GM19193 (cell line): Measurements from ENCODE around the gene PFKFB2.

Experiments used
- POLR2A ChIP-seq: IDR thresholded peaks from 4 replicates; pipeline ENCODE4 v1.6.1; 2011; ENCODE audit not compliant: insufficient read depth, insufficient read length; ENCODE audit errors: extremely low read depth

Gene PFKFB2

DNA sequence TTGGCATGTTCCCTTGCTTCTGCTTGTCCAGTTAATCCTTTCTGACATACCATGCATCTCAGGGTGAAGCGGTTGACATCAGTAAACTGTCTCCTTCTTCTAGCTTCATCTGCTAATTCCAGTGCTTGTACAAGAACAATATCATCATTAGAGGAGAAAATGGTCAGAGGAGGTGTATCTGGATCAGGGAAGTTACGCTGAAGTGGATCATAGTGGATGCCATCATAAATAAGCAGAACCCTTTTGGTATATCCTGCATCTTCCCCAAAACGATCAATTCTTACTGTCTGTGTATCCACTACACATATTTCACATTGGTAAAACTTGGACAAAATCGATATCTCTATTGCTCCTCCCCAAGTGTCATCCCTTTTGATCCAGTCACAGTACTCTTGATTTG is 4.0 kb upstream of the PFKFB2 start:
- TF ChIP-seq POLR2A, result no peak

DNA sequence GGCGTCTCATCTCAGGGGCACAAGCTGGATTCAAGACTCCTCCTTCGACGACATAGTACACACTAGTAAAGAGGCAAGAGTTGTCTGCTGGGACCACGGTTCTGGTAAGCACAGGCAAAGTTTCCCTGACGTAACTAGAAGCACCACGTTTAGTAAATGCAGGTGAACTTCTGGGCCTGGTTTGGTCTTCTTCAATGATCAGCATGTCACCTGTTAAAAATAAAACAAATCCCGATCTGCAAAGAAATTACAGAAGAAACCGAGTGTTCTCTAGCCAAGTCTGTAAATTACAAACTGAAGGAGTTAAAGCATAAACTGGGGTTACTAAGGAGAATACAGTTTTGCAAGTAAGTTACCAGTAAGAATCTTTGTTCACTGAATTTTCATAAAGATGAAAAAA is 3.6 kb upstream of the PFKFB2 start:
- TF ChIP-seq POLR2A, result no peak

DNA sequence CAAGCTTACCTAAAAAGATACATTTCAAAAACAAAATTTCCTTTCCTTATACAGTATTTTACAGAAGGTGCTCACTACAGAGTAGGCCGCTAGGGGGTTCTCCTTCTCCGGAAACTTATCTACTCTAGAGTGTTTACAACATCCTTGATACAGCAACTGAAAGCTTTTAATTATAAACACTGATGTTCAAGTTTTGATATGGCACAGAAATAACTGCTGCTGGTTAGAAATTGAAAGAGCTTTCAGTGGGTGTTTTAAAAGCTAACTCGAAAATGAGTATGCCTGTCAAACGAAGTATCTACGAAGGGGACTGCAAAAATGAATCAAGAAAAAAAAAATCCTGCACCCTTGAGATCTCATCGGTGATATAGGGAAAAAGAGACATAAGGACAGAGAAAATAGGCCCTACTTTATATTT is 3.1 kb upstream of the PFKFB2 start:
- TF ChIP-seq POLR2A, result no peak

DNA sequence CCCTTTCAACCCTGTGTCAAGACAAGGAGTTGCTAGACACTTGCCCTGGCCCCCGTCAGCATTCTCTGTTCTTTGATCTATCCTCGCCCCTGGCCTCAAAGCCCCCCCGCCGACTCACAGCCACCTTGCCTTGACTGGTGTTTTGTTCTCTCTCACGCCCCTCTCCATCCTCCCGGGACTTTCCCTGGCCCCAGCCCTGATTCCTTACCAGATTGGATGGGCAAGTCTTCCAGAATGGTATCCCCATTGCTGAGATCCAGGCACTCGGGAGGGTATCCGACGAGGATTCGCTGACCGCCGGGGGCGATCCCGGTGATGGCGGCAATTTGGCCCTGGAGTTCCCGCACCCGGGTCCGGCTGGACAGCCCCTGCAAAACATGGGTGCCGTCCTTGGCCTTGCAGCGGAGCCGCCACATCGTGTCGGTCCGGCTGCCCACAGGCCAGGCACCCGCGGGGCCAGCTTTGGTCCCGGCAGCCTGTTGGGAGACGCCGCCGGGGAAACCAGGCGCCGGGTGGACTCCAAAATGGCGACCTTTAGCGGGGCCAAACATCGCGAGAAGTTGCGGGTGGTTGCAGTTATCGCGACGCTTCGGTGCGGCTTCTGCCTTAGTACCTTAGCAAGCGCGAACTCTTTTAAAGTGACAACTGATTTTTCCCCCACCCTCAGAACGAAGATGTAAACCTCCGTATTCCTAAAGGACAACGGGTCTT is 2.4 kb upstream of the PFKFB2 start:
- peak; percentile 75 for TF ChIP-seq POLR2A

DNA sequence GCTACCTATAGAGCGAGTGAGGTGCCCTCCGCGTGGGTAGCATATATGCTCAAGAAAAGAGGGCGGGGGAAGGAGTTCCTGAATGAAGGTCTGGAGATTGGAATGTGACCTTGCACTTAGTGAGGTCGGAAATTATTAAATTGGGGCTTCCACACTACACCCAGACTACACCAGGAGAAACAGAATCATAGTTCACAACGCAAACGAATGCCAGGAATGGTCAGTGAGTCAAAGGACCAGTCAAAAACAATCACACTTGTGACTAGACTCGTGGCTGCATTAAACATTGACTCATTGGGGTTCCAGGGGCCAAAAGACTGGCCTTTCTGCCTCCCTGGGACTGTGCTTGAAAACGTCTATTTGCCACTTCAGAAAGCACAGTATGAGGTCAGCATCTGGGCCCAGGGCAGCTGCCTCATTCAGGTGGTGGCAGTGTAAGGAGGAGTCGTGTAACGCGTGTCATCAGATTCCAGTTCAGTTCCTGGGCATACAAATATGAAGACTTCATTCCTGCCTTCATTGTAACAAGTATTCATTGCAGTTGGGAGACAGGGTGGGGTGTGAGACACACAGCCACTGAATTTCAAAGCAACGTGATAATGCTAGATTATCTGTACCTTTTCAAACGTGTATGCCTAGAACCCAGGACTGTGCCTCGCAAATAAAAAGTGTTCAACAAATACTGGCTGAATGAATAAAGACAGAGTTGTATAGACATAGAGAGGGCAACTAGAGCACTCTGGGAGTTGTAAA is 1.7 kb upstream of the PFKFB2 start, which contains the start of gene YOD1:
TSS of gene YOD1 (minus strand) at position 18 of the 753 bp plus-strand sequence. CDS start 178 bp downstream, outside the sequence.
- TF ChIP-seq POLR2A, result no peak

DNA sequence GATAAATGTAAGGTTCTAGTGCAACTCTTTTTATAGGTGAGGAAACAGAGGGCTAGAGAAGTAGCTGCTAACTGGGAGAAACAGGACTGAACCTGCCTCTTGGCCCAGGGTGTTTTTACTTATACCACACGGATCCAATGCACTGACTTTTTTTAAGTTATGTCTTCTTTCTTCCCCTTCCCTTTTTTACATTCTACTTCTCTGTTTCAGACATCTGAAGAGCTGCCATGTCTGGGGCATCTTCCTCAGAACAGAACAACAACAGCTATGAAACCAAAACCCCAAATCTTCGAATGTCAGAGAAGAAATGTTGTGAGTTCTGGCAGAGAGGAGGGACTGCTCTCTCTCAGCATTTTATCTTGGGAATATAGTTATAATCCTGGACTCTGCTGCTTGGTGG is 1.4 kb downstream of the PFKFB2 start:
- no peak for TF ChIP-seq POLR2A

DNA sequence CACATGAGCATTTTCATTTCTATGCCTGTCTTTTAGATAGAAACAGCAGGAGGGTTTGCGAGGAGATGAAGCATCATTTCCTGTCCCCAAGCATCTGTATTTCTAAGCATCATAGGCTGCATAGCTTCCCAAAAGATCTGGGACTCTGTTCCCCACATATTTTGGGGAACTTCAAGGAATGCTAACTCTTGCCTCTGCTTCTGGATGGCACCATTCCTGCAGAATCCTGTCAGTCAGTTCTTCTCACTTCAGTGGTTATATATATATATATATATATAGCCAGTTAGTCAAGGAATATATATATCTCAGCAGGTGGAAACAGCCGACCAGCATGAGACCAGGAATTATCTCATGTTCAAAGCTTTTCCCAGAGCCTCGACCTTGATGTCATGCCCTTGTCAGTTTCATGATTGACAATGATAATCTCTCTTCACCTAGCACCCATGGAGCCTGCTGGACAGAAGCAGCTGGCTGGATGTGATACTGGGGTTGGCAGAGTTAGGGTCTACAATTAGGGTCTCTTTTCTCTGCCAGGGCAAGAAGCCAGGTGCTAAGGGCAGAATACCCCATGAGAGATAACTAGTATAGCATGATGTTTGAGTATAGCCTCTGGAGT is 2.4 kb downstream of the PFKFB2 start:
- TF ChIP-seq POLR2A, result no peak

DNA sequence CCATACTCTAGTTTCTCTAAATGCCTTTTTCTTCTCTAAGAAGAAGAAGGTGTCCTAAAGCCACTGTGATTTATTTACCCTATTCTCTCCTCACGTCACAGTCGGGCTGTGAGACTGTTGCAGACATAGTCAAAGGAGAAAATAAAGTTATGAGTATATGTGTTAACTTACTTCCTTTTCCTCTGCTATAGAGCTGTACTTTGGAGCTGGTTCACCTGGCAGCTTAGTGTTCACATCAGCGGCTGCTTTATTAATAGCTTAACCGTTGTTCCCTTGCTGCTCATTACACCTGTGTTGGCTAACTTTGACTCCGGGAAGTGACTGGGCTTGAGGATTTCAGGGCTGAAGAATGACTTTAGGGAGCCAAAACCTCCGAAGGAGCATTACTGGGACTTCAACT is 3.6 kb downstream of the PFKFB2 start:
- no peak for TF ChIP-seq POLR2A

DNA sequence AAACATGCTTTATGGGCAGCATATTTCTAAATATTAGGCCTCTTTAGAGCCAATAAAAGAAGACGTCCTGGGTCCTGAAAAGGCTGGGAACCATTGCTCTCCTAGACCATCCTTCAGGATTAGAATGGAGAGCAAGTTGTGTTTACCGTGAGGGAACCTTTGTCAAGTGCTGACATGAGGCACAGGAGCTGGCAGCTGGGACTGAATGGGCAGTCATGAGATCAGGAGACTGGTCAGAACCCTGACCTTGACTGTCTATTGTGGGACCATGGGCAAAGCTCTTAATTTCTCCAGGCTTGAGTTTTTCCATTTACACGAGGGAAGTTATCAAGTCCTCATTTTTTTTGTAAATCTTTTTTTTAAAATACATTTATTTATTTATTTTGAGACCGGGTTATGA is 5.2 kb downstream of the PFKFB2 start:
- TF ChIP-seq POLR2A, result no peak

DNA sequence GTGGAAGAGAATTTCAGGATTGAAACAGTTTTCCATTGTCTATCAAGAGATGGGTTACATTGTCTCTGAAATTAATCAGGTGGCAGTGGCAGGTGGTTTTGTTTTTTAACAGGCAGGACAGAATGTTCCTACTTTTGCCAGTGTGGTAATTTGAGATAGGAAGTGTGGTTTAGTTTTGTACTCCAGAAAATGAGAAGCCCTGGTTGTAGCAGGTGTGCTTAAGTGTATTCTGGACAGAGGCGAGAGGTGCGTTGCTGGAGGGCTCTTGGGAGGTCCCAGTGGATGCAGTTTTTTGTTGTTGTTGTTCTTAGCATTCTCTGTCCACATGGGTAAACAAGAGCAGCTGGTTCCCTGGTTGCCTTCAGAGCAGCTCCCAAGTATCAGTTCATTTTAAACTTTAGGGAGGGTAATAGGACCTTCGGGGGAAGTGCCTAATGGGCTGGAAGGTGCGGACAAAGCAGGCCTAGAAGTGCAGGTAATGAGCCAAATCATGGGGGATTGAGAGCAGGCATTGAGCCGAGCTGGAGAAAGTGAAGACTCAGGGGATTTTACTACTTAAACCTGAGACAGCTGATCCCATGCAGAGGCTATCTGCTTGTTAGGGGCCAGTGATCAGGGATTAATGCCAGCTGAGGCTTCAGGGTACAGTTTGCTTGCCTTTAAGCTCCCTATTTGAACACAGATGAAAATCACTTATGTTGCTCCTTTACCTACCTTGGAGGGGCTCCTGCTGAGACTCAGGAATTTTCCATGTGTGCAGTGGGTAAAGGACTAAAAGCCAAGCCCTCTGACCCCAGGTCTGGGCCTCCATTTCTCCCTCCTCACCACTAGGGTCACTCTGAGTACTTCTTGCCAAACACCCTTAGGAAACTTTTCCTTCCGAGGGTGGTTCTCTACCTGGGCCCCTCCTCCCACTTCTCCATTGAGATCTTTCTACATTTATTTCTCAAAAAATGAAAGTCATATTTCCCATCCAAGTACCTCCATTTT is 6.1 kb downstream of the PFKFB2 start:
- no peak for TF ChIP-seq POLR2A

DNA sequence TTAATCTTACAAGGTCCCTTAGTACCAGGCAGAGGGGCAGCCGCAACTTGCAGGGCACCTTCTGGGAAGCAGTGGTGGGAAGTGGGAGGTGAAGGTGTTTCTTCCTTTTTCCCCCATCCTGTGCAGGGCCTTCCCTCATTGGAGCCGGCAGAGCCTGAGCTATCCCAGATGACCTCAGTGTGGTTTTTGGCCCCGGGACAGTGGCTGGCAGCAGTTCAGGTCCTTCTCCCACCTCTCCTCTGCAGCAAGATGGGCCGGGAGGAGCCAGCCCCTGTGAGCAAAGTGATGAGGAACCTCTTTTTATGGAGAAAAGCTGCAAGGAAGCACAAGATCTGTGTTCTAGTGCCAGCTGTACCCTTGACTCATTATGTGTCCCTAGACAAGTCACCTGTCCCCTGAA is 6.8 kb downstream of the PFKFB2 start:
- no peak for TF ChIP-seq POLR2A

DNA sequence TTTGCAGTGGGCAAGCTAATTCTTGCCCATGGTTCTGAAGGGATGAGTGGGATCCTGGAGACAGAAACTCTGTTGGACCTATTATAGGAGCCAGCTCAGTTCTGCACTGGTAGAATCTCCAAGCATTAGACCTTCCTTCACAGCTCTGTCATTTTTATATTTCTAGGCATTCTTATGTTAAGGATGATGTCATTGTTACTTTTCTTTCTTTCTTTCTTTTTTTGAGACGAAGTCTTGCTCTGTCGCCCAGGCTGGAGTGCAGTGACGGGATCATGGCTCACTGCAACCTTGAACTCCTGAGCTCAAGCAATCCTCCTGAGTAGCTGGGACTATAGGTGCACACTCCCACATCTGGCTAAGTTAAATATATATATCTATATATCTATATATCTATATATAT is 7.5 kb downstream of the PFKFB2 start:
- TF ChIP-seq POLR2A, result no peak

DNA sequence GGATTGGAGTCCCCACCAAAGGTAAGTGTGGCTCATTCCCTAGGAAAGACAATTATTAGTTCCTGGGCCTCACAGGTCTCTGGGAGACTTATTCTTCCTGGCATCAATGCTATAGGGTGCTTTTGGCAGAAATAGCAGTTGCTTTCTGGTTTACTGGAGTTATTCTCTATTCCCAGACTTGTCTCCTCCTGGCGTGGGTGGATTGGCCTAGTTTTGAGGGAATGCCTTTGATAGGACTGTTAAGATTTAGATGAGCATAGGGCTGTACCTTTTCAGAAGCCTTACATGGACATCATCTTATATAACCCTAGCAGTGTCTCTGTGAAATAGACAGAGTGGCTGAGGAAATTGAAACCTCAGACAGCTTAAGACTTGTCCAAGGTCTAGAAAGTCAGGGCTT is 9.0 kb downstream of the PFKFB2 start:
- no peak for TF ChIP-seq POLR2A

DNA sequence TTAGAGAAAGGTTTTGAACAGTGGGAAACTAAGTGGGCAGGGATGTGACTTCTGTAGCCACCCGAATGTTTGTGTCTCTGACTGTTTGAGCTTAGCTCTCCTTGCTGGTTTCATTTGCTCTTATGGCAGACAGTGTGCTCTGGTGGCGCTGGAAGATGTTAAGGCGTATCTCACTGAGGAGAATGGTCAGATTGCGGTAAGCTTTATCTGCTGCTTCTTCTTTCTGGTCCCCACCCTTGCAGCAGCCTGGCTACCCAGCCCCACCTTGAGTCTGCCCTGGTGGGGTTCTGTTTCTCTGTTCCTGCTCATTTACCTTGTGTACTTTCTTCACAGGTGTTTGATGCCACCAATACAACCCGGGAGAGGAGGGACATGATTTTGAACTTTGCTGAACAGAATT is 9.9 kb downstream of the PFKFB2 start:
- TF ChIP-seq POLR2A, result no peak

DNA sequence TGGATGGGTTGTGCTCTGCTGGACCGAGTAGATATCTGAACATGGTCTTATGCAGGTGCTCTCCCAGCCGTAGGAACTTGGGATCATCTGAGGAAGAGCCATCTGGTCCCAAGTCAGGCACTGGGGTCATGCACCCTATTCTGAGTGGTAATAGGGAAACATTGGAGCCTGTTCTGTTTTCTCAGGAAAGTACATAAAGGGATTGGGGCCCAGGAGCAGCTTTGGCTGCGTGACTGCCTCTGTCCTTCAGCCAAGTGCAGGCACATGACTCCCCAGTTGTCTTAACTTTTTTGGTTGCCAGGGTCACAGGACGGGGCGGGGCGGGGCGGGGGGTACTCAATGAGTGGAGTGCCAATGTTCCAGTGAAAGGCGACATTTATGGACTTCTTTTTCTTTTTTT is 11.5 kb downstream of the PFKFB2 start:
- no peak for TF ChIP-seq POLR2A
